T-helper 17 cell (primary cell): ENCODE data around the gene SFR1. TPM values are rescaled to one million over a fixed set of nuclear protein-coding genes. Genes with fewer than 3 reads are reported as not detected.

Source experiments
- ATAC-seq: fragments of 150-1000 bp; cut with Tn5 transposase; 2 replicates; pipeline ENCODE4 v1.10.0; 2021; ENCODE audit warnings: mild to moderate bottlenecking, moderate library complexity
- DNase-seq, 3 donors: peaks; one replicate each; pipeline versions ENCODE4 v3.0.0 to v3.0.0-alpha.2; 2020 to 2021
- H3K9me3 ChIP-seq: one replicate; pipeline ENCODE4 v1.7.0; 2013; ENCODE audit warnings: low read length, mild to moderate bottlenecking; ENCODE audit not compliant: control insufficient read depth, poor library complexity, severe bottlenecking
- H3K27ac Mint-ChIP-seq: one replicate; pipeline ENCODE4 v1.8.0; 2022; ENCODE audit warnings: mild to moderate bottlenecking, moderate library complexity, mixed read lengths
- H3K27me3 Mint-ChIP-seq: one replicate; pipeline ENCODE4 v1.8.0; 2022; ENCODE audit warnings: mixed read lengths
- H3K36me3 Mint-ChIP-seq: one replicate; pipeline ENCODE4 v1.8.0; 2022; ENCODE audit warnings: low read depth, mixed read lengths
- H3K4me1 Mint-ChIP-seq: one replicate; pipeline ENCODE4 v1.8.0; 2022; ENCODE audit warnings: mild to moderate bottlenecking, mixed read lengths
- H3K4me3 Mint-ChIP-seq: one replicate; pipeline ENCODE4 v1.8.0; 2022; ENCODE audit warnings: mild to moderate bottlenecking, moderate library complexity, mixed read lengths
- total RNA-seq, 4 donors: library from RNA in 2 of 4; stranded (reverse) in 2 of 4; gene quantifications; one replicate each; pipeline ENCODE4 v1.2.3 and lab custom pipeline; 2022 to 2026

Gene SFR1, protein sequence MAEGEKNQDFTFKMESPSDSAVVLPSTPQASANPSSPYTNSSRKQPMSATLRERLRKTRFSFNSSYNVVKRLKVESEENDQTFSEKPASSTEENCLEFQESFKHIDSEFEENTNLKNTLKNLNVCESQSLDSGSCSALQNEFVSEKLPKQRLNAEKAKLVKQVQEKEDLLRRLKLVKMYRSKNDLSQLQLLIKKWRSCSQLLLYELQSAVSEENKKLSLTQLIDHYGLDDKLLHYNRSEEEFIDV
- total RNA-seq = 10 to 100 TPM; 10.9 to 16.3 TPM
- total RNA-seq (lab: John Stamatoyannopoulos, UW) = 14.4 to 17.2 reads per million in 2 donors

DNA sequence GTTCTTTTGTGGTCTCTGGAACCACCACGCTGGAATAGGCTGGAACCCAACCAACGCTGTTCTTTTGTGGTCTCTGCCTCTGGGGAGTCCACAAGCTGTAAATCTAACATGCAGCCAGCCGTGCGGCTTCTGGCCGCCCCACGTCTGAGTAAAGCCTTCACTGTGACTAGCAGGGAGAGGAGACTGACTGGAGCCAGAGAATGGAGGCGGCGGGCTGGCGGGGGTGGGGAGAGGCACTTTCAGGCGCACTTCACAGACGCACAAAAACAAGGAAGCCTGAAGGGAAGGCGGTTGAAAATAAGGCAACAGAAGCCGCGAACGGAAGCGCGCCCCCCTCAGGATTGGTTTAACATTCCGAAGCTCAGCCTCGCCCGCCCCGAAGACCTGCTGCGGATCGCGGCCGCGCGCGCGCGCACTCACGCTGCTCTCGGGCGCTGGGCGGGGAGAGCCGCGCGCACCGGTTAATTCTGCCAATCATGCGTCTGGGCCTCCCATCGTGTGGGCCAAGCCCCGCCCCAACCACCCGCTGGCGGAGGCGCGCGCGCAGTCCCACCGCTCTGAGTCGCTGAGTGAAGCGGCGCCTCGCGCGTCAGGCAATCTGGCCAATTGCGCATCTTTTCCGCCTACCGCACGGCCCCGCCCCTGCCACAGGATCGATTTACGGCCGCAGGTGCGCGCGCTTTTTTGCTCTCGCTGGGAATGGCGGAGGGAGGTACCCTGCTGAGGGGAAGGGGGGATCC, at the start of gene SFR1:
Gene SFR1 (plus strand): TSS at position 687 of the 740 bp plus-strand sequence. CDS start 13 bp downstream, at position 700.
- no peaks in the 10 kb centered on the region for H3K9me3 ChIP-seq
- Mint-ChIP-seq H3K4me1 (peaks cover 13% of the 10 kb centered on the region), H3K36me3 (no peaks in the 10 kb centered on the region), H3K4me3 (peak within 1 kb of the TSS; percentile 90), H3K27ac (peak within 1 kb of the TSS; percentile 98), H3K27me3 (peaks cover 6% of the 10 kb centered on the region)
- DNase-seq (peak; percentile 98 to 99 (median 98)), ATAC-seq (peak; percentile 88)

DNA sequence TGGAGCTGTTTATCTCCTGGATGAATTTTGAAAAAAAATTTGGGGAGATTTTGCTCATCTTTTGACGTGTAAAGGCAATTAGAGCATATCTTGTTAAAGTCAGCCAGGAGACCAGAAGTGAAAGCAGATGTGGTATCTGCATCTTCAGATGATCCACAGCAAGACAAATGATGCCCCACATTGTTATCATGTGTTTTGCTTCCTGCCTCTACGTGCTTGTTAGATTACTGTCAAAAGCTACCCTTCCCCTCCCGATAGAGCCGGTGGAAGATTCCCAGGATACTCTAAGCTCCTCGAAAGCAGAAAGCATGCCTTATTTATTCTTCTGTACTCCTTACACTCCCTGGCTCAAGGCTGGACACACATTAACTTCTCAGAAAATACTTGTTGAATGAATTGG, 49.2 kb upstream of the SFR1 start:
- Mint-ChIP-seq H3K27me3 (peaks cover 3% of the 10 kb centered on the region), H3K4me1 (peaks cover 13% of the 10 kb centered on the region), H3K27ac (peak overlapping the region; percentile 43), H3K4me3 (no peak overlapping the region), H3K36me3 (peaks cover 1% of the 10 kb centered on the region)
- no peaks in the 10 kb centered on the region for H3K9me3 ChIP-seq
- ATAC-seq (no peak), DNase-seq (no peak)

DNA sequence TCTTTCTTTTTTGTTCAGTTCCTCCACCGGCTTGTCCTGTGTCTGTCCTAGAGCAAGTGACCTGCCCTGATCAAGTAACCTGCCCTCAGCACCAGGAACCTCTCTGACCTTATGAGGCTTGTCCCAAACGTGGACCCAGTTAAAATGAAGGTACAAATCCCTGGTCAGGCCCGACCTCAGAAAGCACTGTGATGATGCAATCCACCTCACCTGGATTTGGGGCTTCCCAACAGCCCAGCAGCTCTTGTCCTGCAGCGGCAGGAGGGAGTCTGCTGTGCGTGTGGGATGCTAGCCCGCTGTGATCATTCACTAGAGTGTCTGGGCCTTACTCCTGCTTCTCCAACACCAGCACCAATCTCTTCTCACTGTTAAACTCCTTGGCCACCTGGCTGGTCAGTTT, 47.5 kb upstream of the SFR1 start:
- H3K36me3 Mint-ChIP-seq = no peaks in the 10 kb centered on the region
- H3K27me3 Mint-ChIP-seq = no peaks in the 10 kb centered on the region
- no peak overlapping the region for H3K4me3 Mint-ChIP-seq
- DNase-seq (no peak), ATAC-seq (no peak)
- no peak overlapping the region for H3K27ac Mint-ChIP-seq
- peaks cover 9% of the 10 kb centered on the region for H3K4me1 Mint-ChIP-seq
- H3K9me3 ChIP-seq = no peaks in the 10 kb centered on the region

DNA sequence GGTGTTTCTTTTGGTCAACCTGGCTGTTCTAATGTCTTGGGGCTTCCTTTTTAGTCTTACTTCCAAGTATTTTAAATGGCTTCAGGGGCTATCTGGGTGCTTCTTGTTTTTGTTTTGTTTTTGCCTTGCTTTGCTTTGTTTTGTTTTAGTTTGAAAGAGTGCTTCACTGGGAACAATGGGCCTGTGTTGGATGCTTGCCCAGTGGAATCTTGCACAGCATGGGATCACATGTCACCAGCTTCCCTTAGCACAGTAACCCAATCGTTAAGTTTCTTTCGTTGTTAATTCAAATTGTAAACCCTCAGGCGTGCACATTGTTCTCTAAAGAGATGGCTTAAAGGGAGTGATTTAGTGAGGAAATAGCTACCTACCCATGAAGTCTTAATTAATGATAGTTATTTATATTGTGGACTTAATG, 45.2 kb upstream of the SFR1 start:
- no peaks in the 10 kb centered on the region for H3K9me3 ChIP-seq
- Mint-ChIP-seq H3K27ac (no peak overlapping the region), H3K4me1 (peaks cover 7% of the 10 kb centered on the region), H3K4me3 (no peak overlapping the region), H3K27me3 (no peaks in the 10 kb centered on the region), H3K36me3 (no peaks in the 10 kb centered on the region)
- DNase-seq (no peak), ATAC-seq (no peak)

DNA sequence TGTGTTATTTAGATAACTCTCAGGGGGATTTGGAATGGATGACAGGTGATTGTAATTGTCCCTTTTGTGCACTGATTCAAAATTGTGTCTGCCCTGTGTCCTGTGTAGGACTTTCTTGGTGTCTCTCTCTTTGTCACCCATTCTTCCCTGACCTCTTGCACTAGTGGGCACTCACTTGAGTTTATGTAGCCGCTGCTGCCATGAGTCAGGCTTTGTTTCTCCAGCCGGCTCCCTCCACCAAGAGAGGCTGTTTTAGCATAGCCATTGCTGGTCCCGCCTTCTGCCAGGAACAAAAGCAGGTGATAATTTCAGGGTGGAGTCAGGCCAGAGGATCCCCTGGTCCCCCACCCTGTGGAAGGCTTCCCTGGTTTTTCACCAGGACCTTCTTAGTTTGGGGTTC, 44.7 kb upstream of the SFR1 start:
- Mint-ChIP-seq H3K4me3 (no peak overlapping the region), H3K27ac (no peak overlapping the region), H3K27me3 (no peaks in the 10 kb centered on the region), H3K36me3 (no peaks in the 10 kb centered on the region), H3K4me1 (peaks cover 6% of the 10 kb centered on the region)
- no peak for ATAC-seq
- H3K9me3 ChIP-seq = no peaks in the 10 kb centered on the region
- no peak for DNase-seq

DNA sequence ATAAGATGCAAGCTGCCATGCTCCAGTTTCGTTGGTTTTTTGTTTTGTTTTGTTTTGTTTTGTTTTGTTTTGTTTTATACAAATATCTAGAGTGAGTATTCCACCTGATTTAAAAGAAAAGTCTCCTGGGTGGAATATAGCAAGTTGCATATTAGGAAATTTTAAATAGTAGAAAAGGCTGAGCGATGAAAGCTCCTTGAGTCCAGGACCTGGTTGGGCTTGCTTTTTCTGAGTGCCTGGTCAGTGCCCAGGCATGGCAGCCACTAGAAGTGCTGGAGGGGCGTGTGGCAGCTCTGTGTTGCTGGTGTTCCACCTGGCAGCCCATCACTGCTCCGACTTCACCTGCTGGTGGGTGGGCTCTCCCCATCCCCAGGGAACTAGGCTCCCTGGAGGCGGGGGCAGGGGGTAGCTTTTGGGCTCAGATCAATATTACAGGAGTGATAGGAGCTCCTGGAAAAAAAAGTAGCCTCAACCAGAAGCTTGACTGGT, 44.3 kb upstream of the SFR1 start:
- Mint-ChIP-seq H3K4me1 (peaks cover 3% of the 10 kb centered on the region), H3K36me3 (no peaks in the 10 kb centered on the region), H3K27me3 (no peaks in the 10 kb centered on the region), H3K27ac (no peak overlapping the region), H3K4me3 (no peak overlapping the region)
- H3K9me3 ChIP-seq = no peaks in the 10 kb centered on the region
- DNase-seq (no peak), ATAC-seq (no peak)

DNA sequence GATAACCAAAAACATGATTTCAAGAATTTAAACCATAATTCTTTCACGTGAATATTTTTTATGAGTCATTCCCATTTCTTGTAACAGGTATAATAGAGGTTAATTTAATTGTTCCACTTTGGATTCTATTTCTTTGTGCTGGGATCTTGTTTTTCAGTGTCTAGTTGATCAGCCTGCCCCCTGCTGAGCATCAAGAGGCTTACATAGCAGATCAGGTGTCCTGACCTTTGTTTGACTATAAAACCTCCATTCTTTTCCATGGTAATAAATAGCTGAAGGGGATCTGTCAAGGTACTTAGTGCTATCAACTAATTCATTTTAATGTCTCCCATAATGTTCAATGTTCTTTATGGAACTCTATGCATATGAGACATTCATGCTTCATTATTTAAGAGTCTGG, 41.2 kb upstream of the SFR1 start:
- no peaks in the 10 kb centered on the region for H3K4me1 Mint-ChIP-seq
- no peaks in the 10 kb centered on the region for H3K27me3 Mint-ChIP-seq
- no peaks in the 10 kb centered on the region for H3K36me3 Mint-ChIP-seq
- H3K9me3 ChIP-seq = no peaks in the 10 kb centered on the region
- no peak for ATAC-seq
- H3K4me3 Mint-ChIP-seq = no peak overlapping the region
- DNase-seq = no peak
- H3K27ac Mint-ChIP-seq = no peak overlapping the region

DNA sequence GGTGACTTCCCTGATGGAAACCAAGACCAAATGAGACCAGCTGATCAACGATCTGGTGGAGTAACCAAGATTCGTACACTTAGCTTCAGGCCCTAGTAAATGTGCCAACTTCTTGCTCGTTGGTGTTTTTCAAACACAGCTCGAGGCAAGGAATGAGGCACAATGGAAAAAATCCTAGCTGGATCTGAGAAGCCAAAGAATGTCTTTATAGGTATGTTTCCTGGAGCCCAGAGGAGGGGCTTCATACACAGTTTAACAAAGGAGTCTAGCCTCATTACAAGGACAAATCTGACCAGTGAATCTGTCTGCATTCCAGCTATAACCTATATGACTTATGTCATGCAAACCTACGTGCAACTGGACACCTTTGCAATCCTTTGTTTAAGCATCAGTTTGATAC, 40.0 kb upstream of the SFR1 start:
- ATAC-seq (no peak), DNase-seq (no peak)
- no peaks in the 10 kb centered on the region for H3K36me3 Mint-ChIP-seq
- H3K27me3 Mint-ChIP-seq = no peaks in the 10 kb centered on the region
- H3K27ac Mint-ChIP-seq = no peak overlapping the region
- no peak overlapping the region for H3K4me3 Mint-ChIP-seq
- no peaks in the 10 kb centered on the region for H3K9me3 ChIP-seq
- peaks cover 3% of the 10 kb centered on the region for H3K4me1 Mint-ChIP-seq

DNA sequence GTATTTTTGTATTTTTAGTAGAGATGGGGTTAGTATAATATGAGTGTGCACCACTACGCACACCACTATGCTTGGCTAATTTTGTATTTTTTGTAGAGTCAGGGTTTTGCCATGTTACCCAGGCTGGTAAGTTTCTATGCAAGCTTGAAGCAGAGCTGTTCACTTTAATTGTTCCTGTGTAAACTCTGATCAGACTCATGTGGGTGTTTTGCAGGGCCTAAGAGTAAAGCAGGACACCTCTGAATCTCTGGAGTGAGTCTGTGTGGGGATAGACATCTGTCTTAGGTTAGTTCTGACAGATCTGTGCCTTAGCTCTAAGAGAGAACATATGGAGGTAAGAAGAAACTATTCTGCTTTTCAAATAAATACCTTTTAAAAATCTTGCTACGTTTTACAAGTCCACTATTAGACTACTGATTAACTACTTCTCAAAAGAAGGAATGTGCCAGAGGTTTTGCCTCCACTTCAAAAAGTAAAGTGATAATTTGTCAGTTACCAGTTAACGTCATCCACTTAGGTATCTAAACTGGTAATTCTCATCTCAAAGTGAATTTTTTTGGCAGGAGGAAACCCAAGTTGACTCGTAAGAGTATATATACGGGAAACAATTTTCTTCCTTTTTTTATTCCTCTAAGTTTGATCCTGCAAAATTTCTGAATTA, 37.4 kb upstream of the SFR1 start:
- H3K9me3 ChIP-seq = no peaks in the 10 kb centered on the region
- Mint-ChIP-seq H3K36me3 (no peaks in the 10 kb centered on the region), H3K4me3 (no peak overlapping the region)

DNA sequence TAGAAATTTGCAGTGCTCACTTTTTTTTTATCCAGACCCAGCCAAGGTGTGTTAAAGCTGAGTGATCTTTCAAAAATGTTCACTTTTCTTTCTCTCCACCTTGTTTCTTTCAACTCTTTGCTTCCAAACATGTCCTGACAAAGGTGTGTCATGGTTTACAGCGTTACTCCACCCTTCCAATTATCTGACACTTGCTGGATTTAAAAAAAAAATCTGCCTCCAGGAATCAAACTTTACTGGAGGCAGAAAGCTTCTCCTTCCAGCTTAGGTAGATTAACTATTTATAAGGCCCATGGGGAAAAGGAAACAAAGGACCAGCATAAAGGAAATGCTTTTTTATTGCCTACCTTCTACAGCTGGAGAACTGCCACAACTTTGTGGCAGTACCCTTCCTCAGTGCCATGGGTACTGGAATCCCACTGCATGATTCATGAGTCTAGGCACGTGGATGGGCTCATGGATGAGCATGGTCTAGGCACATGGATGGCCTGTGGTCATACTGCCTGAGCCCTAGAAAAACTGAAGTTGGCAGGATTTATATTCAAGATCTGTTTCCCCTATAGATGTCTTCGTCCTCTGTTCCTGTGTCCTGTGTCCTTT, 36.1 kb upstream of the SFR1 start, which contains the start of gene COL17A1:
Gene COL17A1 (minus strand): TSS at position 80 of the 600 bp plus-strand sequence. CDS start 5,207 bp downstream, outside the sequence.
- Mint-ChIP-seq H3K4me3 (no peak within 1 kb of the TSS), H3K36me3 (no peaks in the 10 kb centered on the region), H3K27me3 (peaks cover 3% of the 10 kb centered on the region), H3K27ac (no peak within 1 kb of the TSS), H3K4me1 (peaks cover 3% of the 10 kb centered on the region)
- no peak for DNase-seq
- no peaks in the 10 kb centered on the region for H3K9me3 ChIP-seq
- ATAC-seq = no peak

More for the DNA sequence above, 37.4 kb upstream of the SFR1 start:
- H3K27me3 Mint-ChIP-seq = no peaks in the 10 kb centered on the region
- no peak for DNase-seq
- H3K4me1 Mint-ChIP-seq = peaks cover 3% of the 10 kb centered on the region
- H3K27ac Mint-ChIP-seq = no peak overlapping the region
- no peak for ATAC-seq

DNA sequence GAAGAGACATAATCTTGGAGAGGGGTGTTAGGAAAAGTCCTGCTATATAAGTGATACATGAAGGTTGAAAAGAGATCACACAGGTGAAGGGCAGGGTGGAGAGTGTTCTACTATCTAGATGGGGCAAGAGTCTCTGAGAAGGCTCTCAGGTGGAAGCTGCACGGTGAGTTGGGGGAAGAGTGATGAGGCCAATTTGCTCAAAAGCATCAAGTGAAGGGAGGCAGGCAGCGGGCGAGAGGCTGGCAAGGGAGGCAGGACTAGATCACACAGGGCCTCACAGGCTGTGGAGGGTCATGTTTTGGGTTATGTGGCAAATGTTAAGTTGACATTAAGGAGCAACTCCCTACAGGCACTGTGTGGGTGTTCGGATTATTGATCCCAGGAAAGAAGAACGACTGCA, 33.7 kb upstream of the SFR1 start:
- peaks cover 3% of the 10 kb centered on the region for H3K4me1 Mint-ChIP-seq
- no peak overlapping the region for H3K4me3 Mint-ChIP-seq
- no peaks in the 10 kb centered on the region for H3K36me3 Mint-ChIP-seq
- no peak for DNase-seq
- peaks cover 9% of the 10 kb centered on the region for H3K27me3 Mint-ChIP-seq
- no peak overlapping the region for H3K27ac Mint-ChIP-seq
- no peaks in the 10 kb centered on the region for H3K9me3 ChIP-seq
- ATAC-seq = no peak

DNA sequence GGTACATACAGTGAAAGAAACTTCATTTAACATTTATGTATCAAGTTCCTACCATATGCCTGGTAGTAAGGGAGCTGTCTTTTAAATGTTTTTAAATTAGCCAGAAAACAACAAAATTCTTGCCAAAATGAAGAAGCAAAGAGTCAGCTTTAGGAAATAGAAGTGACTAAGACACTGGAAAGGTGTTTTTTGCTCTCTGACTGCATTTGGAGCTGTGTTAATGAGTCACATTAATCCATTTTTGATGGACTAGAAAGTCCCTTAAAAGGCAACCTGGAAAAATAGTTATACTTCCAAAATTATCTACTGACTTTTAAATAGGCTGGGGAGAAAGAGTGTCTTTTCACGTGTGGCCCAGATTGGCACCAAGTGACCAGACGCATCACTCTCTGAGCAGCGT, 32.4 kb upstream of the SFR1 start:
- Mint-ChIP-seq H3K27me3 (peaks cover 9% of the 10 kb centered on the region), H3K4me1 (peaks cover 3% of the 10 kb centered on the region), H3K36me3 (no peaks in the 10 kb centered on the region), H3K4me3 (no peak overlapping the region), H3K27ac (no peak overlapping the region)
- ATAC-seq (no peak), DNase-seq (no peak)
- H3K9me3 ChIP-seq = no peaks in the 10 kb centered on the region

DNA sequence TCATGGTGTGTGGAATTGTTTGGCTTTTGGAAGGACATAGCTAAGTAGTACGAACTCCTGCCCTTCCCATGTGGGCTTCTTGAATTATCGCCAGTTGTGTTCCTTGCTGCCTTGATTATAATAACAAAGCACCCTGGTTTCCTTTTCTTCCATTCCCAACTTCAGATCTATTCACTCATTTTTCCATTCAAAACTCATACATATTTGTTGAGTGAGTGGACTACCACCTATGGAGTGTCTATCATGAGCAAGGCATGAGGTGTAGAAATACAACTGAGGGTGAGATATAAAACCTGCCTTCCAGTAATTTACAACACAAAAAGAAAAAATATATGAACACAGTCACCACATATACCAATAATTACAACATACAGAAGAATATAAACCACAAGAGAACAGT, 31.4 kb upstream of the SFR1 start:
- no peak overlapping the region for H3K27ac Mint-ChIP-seq
- no peak for DNase-seq
- H3K27me3 Mint-ChIP-seq = peaks cover 9% of the 10 kb centered on the region

More for the DNA sequence above, 31.4 kb upstream of the SFR1 start:
- Mint-ChIP-seq H3K4me3 (no peak overlapping the region), H3K4me1 (peaks cover 3% of the 10 kb centered on the region), H3K36me3 (no peaks in the 10 kb centered on the region)
- no peak for ATAC-seq
- H3K9me3 ChIP-seq = no peaks in the 10 kb centered on the region
